Aorta (tissue), 5 donors: ENCODE data around the gene CYB5D1. TPM values are rescaled to one million over a fixed set of nuclear protein-coding genes. Genes with fewer than 3 reads are reported as not detected.

ENCODE experiments used
- ATAC-seq: fragments of 200-7000 bp; cut with Tn5 transposase; one replicate; pipeline ENCODE4 v1.9.1; 2022; ENCODE audit warnings: moderate library complexity; ENCODE audit not compliant: low FRiP score
- DNase-seq, 2 donors: peaks; one replicate each; pipeline ENCODE4 v3.0.0-alpha.2; 2020
- H3K27ac ChIP-seq, 2 donors: one replicate each; pipeline ENCODE4 v1.5.1; 2013; ENCODE audit warnings: low read length in 2 of 2, mild to moderate bottlenecking in 2 of 2, moderate library complexity in 2 of 2, control low read depth in 1 of 2, inconsistent platforms in 1 of 2, low read depth in 1 of 2
- H3K27me3 ChIP-seq, 2 donors: one replicate each; pipeline ENCODE4 v1.6.1; 2013; ENCODE audit warnings: control low read depth in 1 of 2, low read length in 1 of 2, mild to moderate bottlenecking in 1 of 2, moderate library complexity in 1 of 2; ENCODE audit not compliant: insufficient read depth in 2 of 2, control insufficient read depth in 1 of 2
- H3K36me3 ChIP-seq, 2 donors: one replicate each; pipeline ENCODE4 v1.6.1; 2013; ENCODE audit warnings: control low read depth in 1 of 2, low read length in 1 of 2, mild to moderate bottlenecking in 1 of 2; ENCODE audit not compliant: insufficient read depth in 2 of 2, control insufficient read depth in 1 of 2
- H3K4me1 ChIP-seq, 2 donors: one replicate each; pipeline ENCODE4 v1.6.1; 2013; ENCODE audit warnings: low read length in 2 of 2, control low read depth in 1 of 2, mild to moderate bottlenecking in 1 of 2, moderate library complexity in 1 of 2; ENCODE audit not compliant: insufficient read depth in 2 of 2, control insufficient read depth in 1 of 2
- H3K4me3 ChIP-seq, 2 donors: one replicate each; pipeline ENCODE4 v1.5.1; 2013; ENCODE audit warnings: low read length in 2 of 2, control low read depth in 1 of 2, mild to moderate bottlenecking in 1 of 2
- H3K9me3 ChIP-seq: one replicate; pipeline ENCODE4 v1.6.1; 2013; ENCODE audit warnings: mild to moderate bottlenecking, low read length; ENCODE audit not compliant: control insufficient read depth
- WGBS, 2 donors: extraction: QIAGEN DNeasy Blood & Tissue Kit; methylation state at CpG; one replicate each; pipeline ENCODE4 v1.1.7; 2013; 5-methylcytosine and 5-hydroxymethylcytosine counted together
- intact Hi-C, 2 donors: fragments of 100-400 bp; cut with DNase I; formaldehyde crosslinking; loops; one replicate each; pipeline versions ENCODE4 v1.14.2 to v1.15.0; 2022
- polyA plus RNA-seq, 2 donors: library from polyadenylated mRNA; stranded (reverse); fragments of 200-250 nt; gene quantifications; one replicate each; pipeline ENCODE4 v1.2.3, GENCODE V29; 2013
- total RNA-seq, 2 donors: library from RNA; stranded (reverse); fragmentation: NEBNext Ultra II Directional; extraction: Animal tissue kit (Norgen Biotek cat#: 25700); gene quantifications; one replicate each; pipeline ENCODE4 v1.2.1, GENCODE V29; 2021
- donor health status: healthy with polysubstance abuse.
- donor health status: Bipolar disorder and iron deficiency.
- donor health status: DM: no; HTN: no; CAD: no.
- donor health status: DM: no; HTN: no; CAD: no.
- donor health status: DM: yes; HTN: yes; CAD: no.

Gene CYB5D1
- total and polyA plus RNA-seq, 4 donors = 6.1 to 12.5 (median 9.4) TPM

- Histone ChIP-seq H3K4me1 (no peaks in the 10 kb centered on the region), H3K27me3 (no peaks in the 10 kb centered on the region), H3K9me3 (no peaks in the 10 kb centered on the region), H3K27ac (no peak overlapping the region), H3K36me3 (peaks cover 0 to 7% of the 10 kb centered on the region in 2 donors), H3K4me3 (no peak overlapping the region)
- DNase-seq (no peak), ATAC-seq (no peak)
- WGBS, 2 donors = 89 to 90% methylated on average over 9 of the region's 9 CpGs
- intact Hi-C loops = no loop called here
Measured at GRCh38 chr17:7894226-7894625, 36.4 kb downstream of the CYB5D1 start.

- intact Hi-C loops = loop anchor here (5.0 kb wide), 1 partner anchor 33 kb away; no protein-coding TSS in a partner anchor
Measured at GRCh38 chr17:7894866-7895265, 37.1 kb downstream of the CYB5D1 start.

DNA sequence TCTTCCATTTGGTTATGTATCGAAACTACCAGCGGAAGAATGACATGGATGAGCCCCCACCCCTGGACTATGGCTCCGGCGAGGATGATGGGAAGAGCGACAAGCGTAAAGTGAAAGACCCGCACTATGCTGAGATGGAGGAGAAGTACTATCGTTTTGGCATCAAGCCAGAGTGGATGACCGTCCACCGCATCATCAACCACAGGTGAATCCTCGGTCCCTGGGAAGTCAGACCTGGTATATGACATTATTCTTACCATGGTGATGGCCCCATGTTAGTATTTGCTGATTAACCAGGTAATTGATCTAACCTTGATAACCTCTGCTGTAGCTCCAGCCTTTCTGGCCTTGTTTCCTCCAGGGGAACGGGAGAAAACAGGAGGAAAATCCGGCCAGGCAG, 39.3 kb downstream of the CYB5D1 start:
- Histone ChIP-seq H3K27me3 (no peaks in the 10 kb centered on the region), H3K36me3 (peaks cover 0 to 11% of the 10 kb centered on the region in 2 donors), H3K27ac (no peak overlapping the region), H3K4me3 (no peak overlapping the region), H3K9me3 (no peaks in the 10 kb centered on the region), H3K4me1 (no peaks in the 10 kb centered on the region)
- WGBS, 2 donors = 83% methylated on average over 13 of the region's 13 CpGs
- intact Hi-C loops = loop anchor here (5.0 kb wide), 1 partner anchor 35 kb away; no protein-coding TSS in a partner anchor
- ATAC-seq (no peak), DNase-seq (no peak)

More at GRCh38 chr17:7894866-7895265, 37.1 kb downstream of the CYB5D1 start:
- H3K27ac ChIP-seq = no peak overlapping the region
- WGBS, 2 donors = 90 to 92% methylated on average over 8 of the region's 8 CpGs
- H3K9me3 ChIP-seq = no peaks in the 10 kb centered on the region
- DNase-seq (no peak), ATAC-seq (no peak)
- no peaks in the 10 kb centered on the region for H3K27me3 ChIP-seq
- no peaks in the 10 kb centered on the region for H3K4me1 ChIP-seq
- peaks cover 0 to 9% of the 10 kb centered on the region in 2 donors for H3K36me3 ChIP-seq
- no peak overlapping the region for H3K4me3 ChIP-seq

GRCh38 chr17:7897773-7898172, 40.0 kb downstream of the CYB5D1 start:
- no peak overlapping the region for H3K4me3 ChIP-seq
- no peaks in the 10 kb centered on the region for H3K4me1 ChIP-seq
- H3K9me3 ChIP-seq = no peaks in the 10 kb centered on the region
- ATAC-seq (no peak), DNase-seq (no peak)
- WGBS, 2 donors = 54 to 56% methylated on average over 6 of the region's 6 CpGs
- intact Hi-C loops = loop anchor here (5.0 kb wide), 1 partner anchor 35 kb away; no protein-coding TSS in a partner anchor
- H3K27ac ChIP-seq = no peak overlapping the region
- H3K36me3 ChIP-seq = peaks cover 0 to 11% of the 10 kb centered on the region in 2 donors
- no peaks in the 10 kb centered on the region for H3K27me3 ChIP-seq

- ATAC-seq = no peak
- H3K27ac ChIP-seq = no peak overlapping the region
- no peaks in the 10 kb centered on the region for H3K4me1 ChIP-seq
- peak in 1 of 2 donors; percentile 53 for DNase-seq
- no peaks in the 10 kb centered on the region for H3K27me3 ChIP-seq
- peaks cover 0 to 14% of the 10 kb centered on the region in 2 donors for H3K36me3 ChIP-seq
- intact Hi-C loops = no loop called here
- WGBS, 2 donors = 71 to 72% methylated on average over 22 of the region's 22 CpGs
- H3K9me3 ChIP-seq = no peaks in the 10 kb centered on the region
- H3K4me3 ChIP-seq = no peak overlapping the region
Measured at GRCh38 chr17:7903154-7904103, 45.6 kb downstream of the CYB5D1 start.

DNA sequence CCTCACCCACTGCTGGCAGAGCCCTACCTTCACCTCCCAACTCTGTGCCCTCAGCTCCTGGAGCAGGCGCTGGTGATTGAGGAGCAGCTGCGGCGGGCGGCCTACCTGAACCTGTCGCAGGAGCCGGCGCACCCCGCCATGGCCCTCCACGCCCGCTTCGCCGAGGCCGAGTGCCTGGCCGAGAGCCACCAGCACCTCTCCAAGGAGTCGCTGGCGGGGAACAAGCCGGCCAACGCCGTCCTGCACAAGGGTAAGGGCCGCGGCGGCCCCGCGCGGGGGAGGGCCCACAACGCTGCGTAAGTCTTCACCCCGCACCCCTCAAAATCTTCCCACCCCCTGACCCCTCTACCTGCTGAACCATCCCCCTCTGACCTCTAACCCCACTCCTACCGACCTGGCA, 51.3 kb downstream of the CYB5D1 start:
- Histone ChIP-seq H3K27ac (no peak overlapping the region), H3K9me3 (no peaks in the 10 kb centered on the region), H3K27me3 (no peaks in the 10 kb centered on the region), H3K4me1 (no peaks in the 10 kb centered on the region), H3K4me3 (no peak overlapping the region), H3K36me3 (peaks cover 0 to 5% of the 10 kb centered on the region in 2 donors)
- 92 to 93% methylated on average over 29 of the region's 29 CpGs for WGBS, 2 donors
- ATAC-seq = peak; percentile 20
- intact Hi-C loops = no loop called here
- peak in 1 of 2 donors; percentile 66 for DNase-seq

DNA sequence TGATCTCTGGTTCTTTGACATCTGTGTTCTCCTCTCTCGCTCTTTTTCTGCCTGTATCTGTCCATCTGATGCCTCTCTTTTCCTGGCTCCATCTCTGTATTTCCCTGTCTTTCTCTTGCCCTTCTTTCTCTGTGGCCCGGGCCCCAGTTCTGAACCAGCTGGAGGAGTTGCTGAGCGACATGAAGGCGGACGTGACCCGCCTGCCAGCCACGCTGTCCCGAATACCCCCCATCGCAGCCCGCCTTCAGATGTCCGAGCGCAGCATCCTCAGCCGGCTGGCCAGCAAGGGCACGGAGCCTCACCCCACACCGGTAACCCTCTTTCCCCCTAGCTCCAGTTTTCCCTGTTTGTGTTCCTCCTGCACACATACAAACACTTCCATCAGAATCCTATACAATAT, 52.5 kb downstream of the CYB5D1 start:
- Histone ChIP-seq H3K4me1 (no peaks in the 10 kb centered on the region), H3K36me3 (peaks cover 0 to 2% of the 10 kb centered on the region in 2 donors), H3K4me3 (no peak overlapping the region), H3K27me3 (no peaks in the 10 kb centered on the region), H3K9me3 (no peaks in the 10 kb centered on the region), H3K27ac (no peak overlapping the region)
- WGBS, 2 donors = 94% methylated on average over 15 of the region's 15 CpGs
- intact Hi-C loops = no loop called here
- DNase-seq (peak in 1 of 2 donors; percentile 51), ATAC-seq (no peak)

- H3K27me3 ChIP-seq = no peaks in the 10 kb centered on the region
- DNase-seq = peak in 1 of 2 donors; percentile 62
- no peaks in the 10 kb centered on the region for H3K9me3 ChIP-seq
- H3K36me3 ChIP-seq = no peaks in the 10 kb centered on the region
- no peak overlapping the region for H3K4me3 ChIP-seq
- WGBS, 2 donors = 94 to 96% methylated on average over 13 of the region's 13 CpGs
- intact Hi-C loops = no loop called here
- no peak overlapping the region for H3K27ac ChIP-seq
- no peak for ATAC-seq
- H3K4me1 ChIP-seq = no peaks in the 10 kb centered on the region
Measured at GRCh38 chr17:7910711-7911110, 52.9 kb downstream of the CYB5D1 start.

DNA sequence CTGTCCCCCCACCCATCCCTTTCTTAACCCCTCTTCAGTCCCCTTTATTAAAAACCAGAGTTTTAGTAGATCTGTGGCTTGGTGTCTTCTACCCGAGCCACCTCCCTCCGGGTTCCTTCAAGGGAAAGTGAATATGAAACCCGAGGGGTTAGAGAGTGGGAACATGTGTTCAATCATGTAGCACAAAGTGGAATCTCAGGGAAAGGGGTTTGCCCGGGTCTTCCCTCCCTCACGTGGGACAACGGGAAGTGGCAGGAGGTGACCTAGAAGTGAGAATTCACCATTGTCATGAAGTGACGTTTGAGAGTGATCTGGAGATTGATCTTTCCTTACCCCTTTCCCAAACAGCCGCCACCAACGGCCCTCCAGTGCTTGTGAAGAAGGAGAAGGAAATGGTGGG, 53.3 kb downstream of the CYB5D1 start:
- intact Hi-C loops = no loop called here
- ATAC-seq = no peak

More for the DNA sequence above, 53.3 kb downstream of the CYB5D1 start:
- no peak for DNase-seq
- H3K27me3 ChIP-seq = no peaks in the 10 kb centered on the region
- H3K4me1 ChIP-seq = no peaks in the 10 kb centered on the region
- no peak overlapping the region for H3K27ac ChIP-seq
- H3K36me3 ChIP-seq = no peaks in the 10 kb centered on the region
- 77 to 82% methylated on average over 9 of the region's 9 CpGs for WGBS, 2 donors
- no peak overlapping the region for H3K4me3 ChIP-seq
- H3K9me3 ChIP-seq = no peaks in the 10 kb centered on the region
